Activated CD8-positive, alpha-beta T cell treated with anti-CD3 and anti-CD28 coated beads, Interleukin-2, amount 10 ng/mL, durations not matched to agents 7 days and 5 days (primary cell): ENCODE measurements around the gene DPYSL4. TPM values are rescaled to one million over a fixed set of nuclear protein-coding genes. Genes with fewer than 3 reads are reported as not detected.
A peak's percentile ranks its signal among the peaks of the same experiment; 100 is the strongest.
"Not testable (repeated sequence)": the region's sequence is repeated elsewhere in the genome, so short reads cannot be mapped to it uniquely, and the experiment has no call there.

ENCODE experiments used
- ATAC-seq: fragments of 150-1000 bp; cut with Tn5 transposase; one replicate; pipeline ENCODE4 v1.10.0; 2021; ENCODE audit warnings: moderate library complexity
- CTCF ChIA-PET: fragments of 350-600 bp; sonication (Branson Sonifier 250); formaldehyde crosslinking; loops from one replicate; lab custom pipeline; 2021; ENCODE audit warnings: antibody characterized with exemption; lab: Charles Lee
- POLR2A ChIA-PET: fragments of 350-600 bp; sonication (Branson Sonifier 250); formaldehyde crosslinking; loops from one replicate; lab custom pipeline; 2021; ENCODE audit warnings: antibody characterized with exemption; lab: Charles Lee
- DNase-seq: peaks from one replicate; pipeline ENCODE4 v3.0.0-alpha.2; 2020
- H3K27ac Mint-ChIP-seq: one replicate; pipeline ENCODE4 v1.8.0; 2021; ENCODE audit warnings: mild to moderate bottlenecking, mixed read lengths
- H3K27me3 Mint-ChIP-seq: one replicate; pipeline ENCODE4 v1.8.0; 2021; ENCODE audit warnings: low read depth, mixed read lengths
- H3K36me3 Mint-ChIP-seq: one replicate; pipeline ENCODE4 v1.8.0; 2021; ENCODE audit warnings: low read depth, mixed read lengths
- H3K4me1 Mint-ChIP-seq: one replicate; pipeline ENCODE4 v1.8.0; 2021; ENCODE audit warnings: low read depth, mixed read lengths
- H3K4me3 Mint-ChIP-seq: one replicate; pipeline ENCODE4 v1.8.0; 2021; ENCODE audit warnings: mild to moderate bottlenecking, mixed read lengths
- H3K9me3 Mint-ChIP-seq: one replicate; pipeline ENCODE4 v1.8.0; 2022; ENCODE audit warnings: mixed read lengths; ENCODE audit not compliant: insufficient read depth
- total RNA-seq, 2 experiments: library from RNA; stranded (reverse); gene quantifications; one replicate each; pipeline ENCODE4 v1.2.3, GENCODE V29; 2021

Gene DPYSL4
- total RNA-seq, 2 experiments from 2014 or later = 1.2 to 2.2 TPM

GRCh38 chr10:132152896-132153580 lies 33.7 kb upstream of the DPYSL4 start:
- POLR2A ChIA-PET = no interaction called here
- H3K4me3 Mint-ChIP-seq = no peak overlapping the region

GRCh38 chr10:132153616-132154217 lies 33.0 kb upstream of the DPYSL4 start:
- ATAC-seq (no peak), DNase-seq (no peak)
- Mint-ChIP-seq H3K9me3 (no peaks in the 10 kb centered on the region), H3K27me3 (no peaks in the 10 kb centered on the region), H3K36me3 (no peaks in the 10 kb centered on the region), H3K27ac (no peak overlapping the region), H3K4me3 (no peak overlapping the region), H3K4me1 (peaks cover 8% of the 10 kb centered on the region)
- CTCF ChIA-PET = no interaction called here
- POLR2A ChIA-PET = no interaction called here

More at GRCh38 chr10:132152896-132153580, 33.7 kb upstream of the DPYSL4 start:
- Mint-ChIP-seq H3K36me3 (no peaks in the 10 kb centered on the region), H3K27ac (no peak overlapping the region), H3K4me1 (peaks cover 4% of the 10 kb centered on the region), H3K9me3 (no peaks in the 10 kb centered on the region), H3K27me3 (no peaks in the 10 kb centered on the region)
- ATAC-seq (no peak), DNase-seq (no peak)
- CTCF ChIA-PET = interaction anchor here (2.0 kb wide), 1 partner anchor 10 kb away, joined by 7 read pairs; no protein-coding TSS in a partner anchor

- ChIA-PET CTCF (no interaction called here), POLR2A (no interaction called here)
- Mint-ChIP-seq H3K27me3 (no peaks in the 10 kb centered on the region), H3K9me3 (no peaks in the 10 kb centered on the region), H3K27ac (no peak overlapping the region), H3K4me3 (no peak overlapping the region), H3K36me3 (no peaks in the 10 kb centered on the region), H3K4me1 (peaks cover 14% of the 10 kb centered on the region)
- ATAC-seq (no peak), DNase-seq (no peak)
Measured at GRCh38 chr10:132154440-132154839, 32.3 kb upstream of the DPYSL4 start.

- Mint-ChIP-seq H3K4me3 (no peak overlapping the region), H3K27me3 (no peaks in the 10 kb centered on the region), H3K27ac (no peak overlapping the region), H3K4me1 (peaks cover 15% of the 10 kb centered on the region), H3K9me3 (no peaks in the 10 kb centered on the region), H3K36me3 (no peaks in the 10 kb centered on the region)
- no peak for ATAC-seq
- ChIA-PET POLR2A (no interaction called here), CTCF (no interaction called here)
- no peak for DNase-seq
Measured at GRCh38 chr10:132154931-132155330, 31.8 kb upstream of the DPYSL4 start.

- no peaks in the 10 kb centered on the region for H3K36me3 Mint-ChIP-seq
- DNase-seq (no peak), ATAC-seq (no peak)
- H3K4me3 Mint-ChIP-seq = no peak overlapping the region
- H3K4me1 Mint-ChIP-seq = peaks cover 15% of the 10 kb centered on the region
- H3K9me3 Mint-ChIP-seq = no peaks in the 10 kb centered on the region
- no peaks in the 10 kb centered on the region for H3K27me3 Mint-ChIP-seq
- no peak overlapping the region for H3K27ac Mint-ChIP-seq
- ChIA-PET CTCF (no interaction called here), POLR2A (no interaction called here)
Measured at GRCh38 chr10:132155723-132156381, 30.9 kb upstream of the DPYSL4 start.

GRCh38 chr10:132156382-132156781 lies 30.4 kb upstream of the DPYSL4 start:
- ChIA-PET POLR2A (no interaction called here), CTCF (no interaction called here)
- ATAC-seq = no peak
- no peaks in the 10 kb centered on the region for H3K36me3 Mint-ChIP-seq
- H3K27me3 Mint-ChIP-seq = no peaks in the 10 kb centered on the region
- H3K4me3 Mint-ChIP-seq = no peak overlapping the region
- H3K27ac Mint-ChIP-seq = no peak overlapping the region
- H3K9me3 Mint-ChIP-seq = no peaks in the 10 kb centered on the region
- peaks cover 15% of the 10 kb centered on the region for H3K4me1 Mint-ChIP-seq
- no peak for DNase-seq

GRCh38 chr10:132157101-132157500 lies 29.6 kb upstream of the DPYSL4 start:
- Mint-ChIP-seq H3K9me3 (no peaks in the 10 kb centered on the region), H3K36me3 (no peaks in the 10 kb centered on the region), H3K27ac (peak overlapping the region; percentile 11), H3K4me1 (peaks cover 20% of the 10 kb centered on the region), H3K4me3 (no peak overlapping the region), H3K27me3 (no peaks in the 10 kb centered on the region)
- DNase-seq (no peak), ATAC-seq (no peak)
- CTCF ChIA-PET = no interaction called here
- POLR2A ChIA-PET = interaction anchor here (0.8 kb wide), 1 partner anchor 9 kb away, joined by 3 read pairs; no protein-coding TSS in a partner anchor

GRCh38 chr10:132158122-132158741 lies 28.5 kb upstream of the DPYSL4 start:
- CTCF ChIA-PET = no interaction called here
- DNase-seq = peak; percentile 36
- Mint-ChIP-seq H3K4me1 (peaks cover 28% of the 10 kb centered on the region), H3K27me3 (no peaks in the 10 kb centered on the region), H3K36me3 (no peaks in the 10 kb centered on the region), H3K27ac (peak overlapping the region; percentile 63), H3K4me3 (no peak overlapping the region), H3K9me3 (no peaks in the 10 kb centered on the region)
- POLR2A ChIA-PET = interaction anchor here (0.8 kb wide), 1 partner anchor 10 kb away, joined by 3 read pairs; no protein-coding TSS in a partner anchor
- peak; percentile 57 for ATAC-seq

- Mint-ChIP-seq H3K9me3 (no peaks in the 10 kb centered on the region), H3K4me1 (peaks cover 32% of the 10 kb centered on the region), H3K27ac (peak overlapping the region; percentile 72), H3K4me3 (no peak overlapping the region), H3K27me3 (no peaks in the 10 kb centered on the region), H3K36me3 (no peaks in the 10 kb centered on the region)
- ChIA-PET POLR2A (no interaction called here), CTCF (no interaction called here)
- DNase-seq = no peak
- ATAC-seq = no peak
Measured at GRCh38 chr10:132158823-132159222, 27.9 kb upstream of the DPYSL4 start.

GRCh38 chr10:132159302-132160230 lies 27.2 kb upstream of the DPYSL4 start:
- H3K27me3 Mint-ChIP-seq, H3K9me3 Mint-ChIP-seq, POLR2A ChIA-PET, H3K4me3 Mint-ChIP-seq, ATAC-seq, CTCF ChIA-PET, H3K36me3 Mint-ChIP-seq: not testable (repeated sequence)
- DNase-seq = peak; percentile 33
- Mint-ChIP-seq H3K27ac (peak overlapping the region; percentile 72), H3K4me1 (peaks cover 34% of the 10 kb centered on the region)

GRCh38 chr10:132160231-132160630 lies 26.5 kb upstream of the DPYSL4 start:
- H3K36me3 Mint-ChIP-seq, ATAC-seq, H3K27me3 Mint-ChIP-seq, DNase-seq, H3K9me3 Mint-ChIP-seq, H3K27ac Mint-ChIP-seq, CTCF ChIA-PET, POLR2A ChIA-PET, H3K4me3 Mint-ChIP-seq: not testable (repeated sequence)
- H3K4me1 Mint-ChIP-seq = peaks cover 34% of the 10 kb centered on the region
